Lung (tissue), 12 donors: Measurements from ENCODE around the gene MAOB. TPM values are rescaled to one million over a fixed set of nuclear protein-coding genes. Genes with fewer than 3 reads are reported as not detected.

Source experiments
- ATAC-seq: fragments of 200-7000 bp; cut with Tn5 transposase; one replicate; pipeline ENCODE4 v1.9.1; 2020; ENCODE audit warnings: moderate number of reproducible peaks; ENCODE audit not compliant: insufficient read depth, low FRiP score
- DNase-seq, 3 donors: peaks; one replicate each; pipeline ENCODE4 v3.0.0-alpha.2; 2013 to 2017
- H3K27ac ChIP-seq, 2 donors: one replicate each; pipeline ENCODE4 v1.5.1; 2013; ENCODE audit warnings: mild to moderate bottlenecking in 2 of 2, moderate library complexity in 2 of 2, control low read depth in 1 of 2, inconsistent platforms in 1 of 2, low read depth in 1 of 2, low read length in 1 of 2
- H3K27me3 ChIP-seq, 3 donors: one replicate each; pipeline ENCODE4 v1.5.1; 2013; ENCODE audit warnings: low read length in 2 of 3; ENCODE audit not compliant: control insufficient read depth in 3 of 3, insufficient read depth in 3 of 3
- H3K36me3 ChIP-seq, 4 donors: one replicate each; pipeline ENCODE4 v1.5.1; 2013; ENCODE audit warnings: low read length in 4 of 4, mild to moderate bottlenecking in 1 of 4, moderate library complexity in 1 of 4; ENCODE audit not compliant: control insufficient read depth in 4 of 4, insufficient read depth in 4 of 4
- H3K4me1 ChIP-seq, 5 donors: one replicate each; pipeline ENCODE4 v1.5.1; 2013; ENCODE audit warnings: low read length in 5 of 5, mild to moderate bottlenecking in 2 of 5, moderate library complexity in 1 of 5; ENCODE audit not compliant: control insufficient read depth in 5 of 5, insufficient read depth in 5 of 5
- H3K4me3 ChIP-seq: one replicate; pipeline ENCODE4 v1.5.1; 2013; ENCODE audit warnings: mild to moderate bottlenecking, control low read depth, moderate library complexity
- H3K9ac ChIP-seq, 2 donors: one replicate each; pipeline ENCODE4 v1.5.1; 2013; ENCODE audit warnings: low read length in 2 of 2, control low read depth in 1 of 2; ENCODE audit not compliant: insufficient read depth in 1 of 2
- H3K9me3 ChIP-seq, 4 donors: one replicate each; pipeline ENCODE4 v1.5.1; 2013; ENCODE audit warnings: low read length in 3 of 4, mild to moderate bottlenecking in 1 of 4, moderate library complexity in 1 of 4; ENCODE audit not compliant: control insufficient read depth in 4 of 4, insufficient read depth in 3 of 4
- CTCF ChIP-seq: IDR thresholded peaks from 2 replicates; pipeline ENCODE4 v1.5.1; 2012; ENCODE audit warnings: mild to moderate bottlenecking; ENCODE audit errors: control extremely low read depth, extremely low read depth
- WGBS, 2 donors: extraction: QIAGEN DNeasy Blood & Tissue Kit; methylation state at CpG; one replicate each; pipeline ENCODE4 v1.1.7; 2013; 5-methylcytosine and 5-hydroxymethylcytosine counted together
- polyA plus RNA-seq, 2 donors: library from polyadenylated mRNA; stranded (reverse); fragments of 200-250 nt; gene quantifications; one replicate each; pipeline ENCODE4 v1.2.1, GENCODE V29; 2013
- total RNA-seq, 2 donors: library from RNA; depleted of rRNA in 1 of 2; stranded (reverse); fragments of >200 nt in 1 of 2; gene quantifications; one replicate each; pipeline ENCODE4 v1.2.1, GENCODE V29; 2014 to 2021
- donor health status: control.
- donor health status: control.
- donor health status: Bipolar disorder and iron deficiency.
- donor health status: healthy.
- donor health status: DM: yes; HTN: yes; CAD: no.

The MAOB gene
- total and polyA plus RNA-seq, 4 donors, result 5.6 to 19.6 (median 12.9) TPM

- Histone ChIP-seq H3K9me3 (no peaks in the 10 kb centered on the region), H3K9ac (no peak overlapping the region), H3K27me3 (peaks cover 0 to 29% (median 18%) of the 10 kb centered on the region in 3 donors), H3K36me3 (no peaks in the 10 kb centered on the region), H3K27ac (no peak overlapping the region), H3K4me3 (no peak overlapping the region), H3K4me1 (no peaks in the 10 kb centered on the region)
- TF ChIP-seq CTCF, result no peak
- ATAC-seq, result no peak
- no peak for DNase-seq
These were observed 74.0 kb downstream of the MAOB start for GRCh38 chrX:43808231-43808630.

GRCh38 chrX:43805579-43805978, 76.7 kb downstream of the MAOB start:
- DNase-seq, result no peak

GRCh38 chrX:43804021-43804420, 78.2 kb downstream of the MAOB start:
- no peak for DNase-seq
- Histone ChIP-seq H3K4me1 (no peaks in the 10 kb centered on the region), H3K27me3 (peaks cover 0 to 30% (median 18%) of the 10 kb centered on the region in 3 donors), H3K4me3 (no peak overlapping the region), H3K9ac (no peak overlapping the region), H3K9me3 (peaks cover 0 to 3% (median 0%) of the 10 kb centered on the region in 4 donors), H3K27ac (no peak overlapping the region), H3K36me3 (no peaks in the 10 kb centered on the region)
- 63 to 91% methylated on average over 5 of the region's 5 CpGs for WGBS, 2 donors
- no peak for TF ChIP-seq CTCF
- ATAC-seq, result no peak

More at GRCh38 chrX:43805579-43805978, 76.7 kb downstream of the MAOB start:
- TF ChIP-seq CTCF, result no peak
- H3K4me1 ChIP-seq, result no peaks in the 10 kb centered on the region
- no peak overlapping the region for H3K4me3 ChIP-seq
- no peak for ATAC-seq
- 78 to 89% methylated on average over 2 of the region's 2 CpGs for WGBS, 2 donors
- no peak overlapping the region for H3K9ac ChIP-seq
- no peak overlapping the region for H3K27ac ChIP-seq
- peaks cover 0 to 3% (median 0%) of the 10 kb centered on the region in 4 donors for H3K9me3 ChIP-seq
- peaks cover 0 to 27% (median 18%) of the 10 kb centered on the region in 3 donors for H3K27me3 ChIP-seq
- H3K36me3 ChIP-seq, result no peaks in the 10 kb centered on the region
